ENCODE results near the gene MXRA7.

GRCh38 chr17:76633628-76634328, 77.0 kb downstream of the MXRA7 start:
- TF ChIP-seq EZH2phosphoT487 (IDR thresholded peaks at IDR 0.05; ENCODE audit: borderline replicate concordance, low read depth, low read length) (no peak), CTCF (conservative IDR thresholded peaks at IDR 0.05; ENCODE audit: low read length) (no peak)

Data from OCI-LY7 (cell line).